CD1c-positive myeloid dendritic cell (primary cell): Measurements from ENCODE around the gene HEPACAM.
A peak's percentile ranks its signal among the peaks of the same experiment; 100 is the strongest.

Experiments used
- DNase-seq: peaks from one replicate; pipeline ENCODE4 v3.0.0-alpha.2; 2016; ENCODE audit errors: extremely low spot score

Gene HEPACAM

GRCh38 chr11:124899383-124900145 is 36.3 kb downstream of the HEPACAM start:
- DNase-seq: no peak

- no peak for DNase-seq
These were observed 37.1 kb downstream of the HEPACAM start for GRCh38 chr11:124898711-124899110.

- DNase-seq: no peak
These were observed 37.6 kb downstream of the HEPACAM start for GRCh38 chr11:124898263-124898680.

GRCh38 chr11:124897674-124898262 is 38.1 kb downstream of the HEPACAM start, which contains the start of gene ROBO4:
Gene ROBO4, minus strand, starts transcription at chr11:124897865. Its CDS starts 70 bp downstream, at chr11:124897795.
- DNase-seq: peak; percentile 34

- DNase-seq: no peak
These were observed 38.9 kb downstream of the HEPACAM start for GRCh38 chr11:124896821-124897391.

GRCh38 chr11:124896071-124896750 is 39.6 kb downstream of the HEPACAM start:
- DNase-seq: no peak

GRCh38 chr11:124895471-124895971 is 40.3 kb downstream of the HEPACAM start:
- no peak for DNase-seq

GRCh38 chr11:124894606-124895430 is 41.0 kb downstream of the HEPACAM start:
- DNase-seq: no peak

GRCh38 chr11:124893781-124894401 is 42.0 kb downstream of the HEPACAM start:
- no peak for DNase-seq

- peak; percentile 49 for DNase-seq
These were observed 42.9 kb downstream of the HEPACAM start for GRCh38 chr11:124892750-124893454.

GRCh38 chr11:124892146-124892545 is 43.7 kb downstream of the HEPACAM start:
- DNase-seq: no peak

GRCh38 chr11:124891373-124891861 is 44.4 kb downstream of the HEPACAM start:
- peak; percentile 33 for DNase-seq

- DNase-seq: no peak
These were observed 45.0 kb downstream of the HEPACAM start for GRCh38 chr11:124890683-124891372.

- DNase-seq: no peak
These were observed 45.7 kb downstream of the HEPACAM start for GRCh38 chr11:124890151-124890550.

- peak; percentile 69 for DNase-seq
These were observed 46.4 kb downstream of the HEPACAM start for GRCh38 chr11:124889191-124890091.

GRCh38 chr11:124887667-124888013 is 48.2 kb downstream of the HEPACAM start:
- no peak for DNase-seq

GRCh38 chr11:124886978-124887666 is 48.7 kb downstream of the HEPACAM start:
- no peak for DNase-seq

GRCh38 chr11:124886476-124886875 is 49.4 kb downstream of the HEPACAM start:
- DNase-seq: no peak
